Measurements from ENCODE around the gene ZCCHC10.
"Not testable (repeated sequence)": the region's sequence is repeated elsewhere in the genome, so short reads cannot be mapped to it uniquely, and the experiment has no call there.

Gene ZCCHC10

GRCh38 chr5:133025804-133026663, at the start of gene ZCCHC10:
Gene ZCCHC10 (minus strand): TSS chr5:133026549. CDS start chr5:133026537, 12 bp downstream.
- DNase-seq = peak; percentile 95

- DNase-seq = no peak
Measured at GRCh38 chr5:133075572-133076536, 49.5 kb upstream of the ZCCHC10 start.

DNA sequence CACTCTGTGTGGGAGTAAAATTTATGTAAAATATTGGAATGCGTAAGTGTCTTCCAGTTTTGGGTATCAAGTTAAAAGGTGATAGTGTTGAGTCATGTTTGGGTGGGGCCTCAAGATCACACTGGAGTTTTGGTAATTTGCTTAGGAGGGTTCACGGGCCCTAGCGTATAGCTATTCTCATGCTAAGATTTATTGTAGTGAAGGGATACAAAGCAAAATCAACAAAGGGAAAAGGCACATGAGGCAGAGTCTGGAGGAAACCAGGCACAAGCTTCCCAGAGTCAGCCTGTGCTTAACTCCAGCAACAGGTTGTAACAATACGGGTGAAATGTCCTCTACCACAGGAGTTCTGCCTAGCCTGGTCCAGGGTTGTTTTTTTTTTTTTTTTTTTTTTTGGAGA, 45.7 kb upstream of the ZCCHC10 start:
- DNase-seq = no peak

- DNase-seq = no peak
Measured at GRCh38 chr5:133066045-133066444, 39.7 kb upstream of the ZCCHC10 start.

DNA sequence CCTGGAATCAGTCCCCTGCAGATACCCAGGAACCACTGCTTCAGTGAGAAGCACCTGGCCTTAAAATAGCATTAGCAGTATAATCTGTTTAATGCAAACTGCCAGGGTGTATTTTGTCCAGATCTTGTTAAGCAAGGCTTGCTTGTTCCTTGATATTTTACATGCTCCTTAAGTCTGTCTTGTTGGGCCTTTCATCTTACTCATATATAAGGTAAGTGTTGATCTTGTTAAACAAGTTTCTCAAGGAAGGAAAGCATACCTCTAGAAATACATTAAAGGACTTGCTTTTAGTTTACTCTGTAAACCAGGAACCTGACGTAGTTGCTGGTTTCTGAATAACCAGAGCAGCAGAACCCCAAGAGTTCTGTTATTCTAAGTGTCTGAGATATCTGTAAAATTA, 39.1 kb upstream of the ZCCHC10 start:
- no peak for DNase-seq

DNA sequence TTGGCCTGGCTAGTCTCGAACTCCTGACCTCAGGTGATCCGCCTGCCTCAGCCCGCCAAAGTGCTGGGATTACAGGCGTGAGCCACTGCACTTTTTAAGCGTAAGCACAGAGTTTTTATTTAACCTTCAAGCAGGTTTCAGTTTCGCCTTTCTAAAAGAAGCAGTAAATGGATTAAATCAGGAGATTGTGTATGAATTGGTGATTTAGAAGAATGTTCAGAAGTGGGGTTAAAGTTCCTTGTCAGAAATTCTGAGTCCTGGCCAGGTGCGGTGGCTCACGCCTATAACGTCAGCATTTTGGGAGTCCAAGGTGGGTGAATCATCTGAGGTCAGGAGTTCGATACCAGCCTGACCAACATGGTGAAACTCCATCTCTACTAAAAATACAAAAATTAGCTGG, 37.6 kb upstream of the ZCCHC10 start:
- no peak for DNase-seq

- no peak for DNase-seq
Measured at GRCh38 chr5:133062276-133062675, 35.9 kb upstream of the ZCCHC10 start.

DNA sequence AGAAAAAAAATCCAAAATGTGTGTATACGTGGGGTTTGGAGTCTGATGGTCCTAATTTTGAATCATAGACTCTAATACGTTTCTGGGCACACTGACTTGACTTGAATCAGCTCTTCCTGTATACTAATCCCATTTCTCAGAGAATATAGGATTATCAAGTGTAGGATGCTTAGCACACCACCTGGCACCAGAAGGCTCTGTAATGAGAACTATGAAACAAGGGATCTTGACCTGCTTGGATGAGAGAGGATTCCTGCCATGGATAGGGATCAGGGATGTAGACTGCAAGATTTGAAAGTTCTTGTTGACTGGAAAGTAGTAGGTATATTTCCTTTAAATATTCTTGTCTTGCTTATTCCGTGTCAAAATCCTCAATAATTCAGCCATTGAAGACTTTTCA, 33.3 kb upstream of the ZCCHC10 start:
- no peak for DNase-seq

DNA sequence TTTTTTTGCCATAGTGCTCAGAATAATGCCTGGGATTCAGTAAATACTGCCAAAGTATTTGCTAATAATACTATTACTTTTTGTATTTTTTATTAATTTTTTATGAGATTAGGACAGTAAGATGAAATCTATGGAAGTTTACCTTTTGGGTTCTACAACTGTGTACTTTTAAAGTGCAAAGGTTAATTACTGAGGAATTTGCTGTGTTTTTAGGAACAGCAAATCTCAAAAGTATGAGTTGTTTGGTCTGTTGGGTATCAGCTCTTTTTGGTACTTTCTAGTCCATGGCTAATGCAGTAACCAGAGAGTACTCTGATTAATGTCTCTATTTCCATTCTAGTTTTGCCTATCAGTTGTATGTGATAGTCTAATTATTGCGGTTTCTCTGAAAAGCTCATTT, 30.5 kb upstream of the ZCCHC10 start:
- no peak for DNase-seq

DNA sequence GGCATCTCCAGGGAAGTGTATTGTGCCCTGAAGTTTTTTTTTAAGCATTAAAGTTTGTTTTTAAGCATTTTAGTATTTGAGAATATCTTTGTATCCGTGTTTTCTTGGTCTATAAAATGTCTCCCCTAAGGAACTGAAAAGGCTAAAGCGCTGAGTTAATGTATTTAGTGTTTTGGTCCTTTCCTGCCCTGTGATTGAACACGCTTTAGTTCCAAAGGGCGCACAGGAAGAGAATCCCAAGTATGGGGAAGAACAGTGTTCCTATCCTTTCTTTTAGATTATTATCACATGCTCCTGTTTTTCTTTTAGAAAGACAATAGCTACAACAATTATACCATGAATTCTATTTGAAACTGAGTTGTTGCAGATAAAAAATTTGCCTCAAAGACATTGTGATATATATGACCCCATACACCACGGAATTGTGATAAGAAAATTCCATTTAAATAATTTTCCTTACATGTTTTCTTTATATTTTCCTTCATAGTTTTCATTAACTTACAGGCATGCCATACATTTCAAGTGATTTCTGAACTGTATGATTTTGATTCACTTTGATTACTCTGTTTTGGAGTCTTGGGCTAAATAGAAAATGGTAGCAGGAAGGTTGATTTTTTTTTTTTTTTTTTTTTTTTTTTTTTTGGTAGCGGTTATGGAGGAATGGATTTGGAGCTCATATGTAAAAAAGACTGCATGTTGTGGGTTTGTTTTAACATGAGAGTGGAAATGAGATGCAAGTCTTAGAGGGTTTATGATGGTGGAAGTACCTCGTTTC, 28.5 kb upstream of the ZCCHC10 start:
- DNase-seq = no peak

DNA sequence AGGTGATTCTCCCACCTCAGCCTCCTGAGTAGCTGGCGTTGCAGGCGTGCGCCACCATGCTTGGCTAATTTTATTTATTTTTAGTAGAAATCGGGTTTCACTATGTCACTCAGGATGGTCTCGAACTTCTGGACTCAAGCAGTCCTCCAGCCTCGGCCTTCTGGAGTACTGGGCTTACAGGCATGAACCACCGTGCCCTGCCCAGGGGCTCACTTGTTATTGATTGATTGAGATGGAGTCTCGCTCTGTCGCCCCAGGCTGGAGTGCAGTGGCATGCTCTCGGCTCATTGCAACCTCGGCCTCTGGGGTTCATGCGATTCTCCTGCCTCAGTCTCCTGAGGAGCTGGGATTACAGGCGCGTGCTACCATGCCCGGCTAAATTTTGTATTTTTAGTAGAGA, 27.1 kb upstream of the ZCCHC10 start:
- DNase-seq = no peak

DNA sequence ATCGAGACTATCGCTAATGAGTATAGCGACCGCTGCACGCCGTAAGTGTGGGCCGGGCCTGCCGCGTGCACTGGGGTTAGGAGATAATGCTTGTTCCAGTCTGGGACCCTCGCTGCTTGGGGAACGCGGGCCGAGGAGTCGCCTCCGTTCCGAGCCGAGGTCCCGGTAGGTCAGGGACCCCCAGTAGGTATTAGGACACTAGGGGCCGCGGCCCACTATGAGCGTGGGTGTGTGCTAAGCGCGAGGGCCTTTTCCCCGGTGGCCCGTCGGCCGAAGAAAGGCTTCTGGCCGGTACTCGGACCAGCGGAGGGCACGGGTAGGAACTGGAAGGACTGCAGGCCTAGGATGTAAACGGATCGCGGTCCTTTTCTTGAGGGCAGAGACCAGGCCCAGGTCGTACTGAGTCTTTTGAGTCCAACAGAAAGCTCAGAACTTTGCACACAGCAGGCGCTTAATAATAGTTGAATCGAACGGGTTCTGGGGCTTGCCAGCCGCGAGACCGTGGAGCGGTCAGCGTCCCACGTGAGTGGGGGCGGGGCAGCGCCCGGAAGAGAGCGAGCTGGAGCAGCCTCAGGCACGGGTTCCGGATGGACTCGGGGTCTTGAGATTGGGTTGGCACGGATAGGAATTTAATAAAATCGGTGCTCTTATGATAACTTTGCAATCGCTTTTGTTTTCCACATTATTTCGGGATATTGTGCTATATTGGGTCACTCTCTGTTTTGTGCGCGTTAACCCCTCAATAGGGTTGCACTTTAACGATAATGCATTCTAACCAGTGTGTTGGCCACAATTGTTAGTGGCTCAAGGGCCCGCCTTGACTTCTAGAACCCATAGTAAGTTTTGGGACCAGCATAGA, 26.2 kb upstream of the ZCCHC10 start:
- peak; percentile 11 for DNase-seq

- DNase-seq = peak; percentile 99
Measured at GRCh38 chr5:133051542-133052316, 25.4 kb upstream of the ZCCHC10 start, which contains the start of gene HSPA4. Gene HSPA4 (plus strand): TSS chr5:133052013. CDS start chr5:133052251, 238 bp downstream.

DNA sequence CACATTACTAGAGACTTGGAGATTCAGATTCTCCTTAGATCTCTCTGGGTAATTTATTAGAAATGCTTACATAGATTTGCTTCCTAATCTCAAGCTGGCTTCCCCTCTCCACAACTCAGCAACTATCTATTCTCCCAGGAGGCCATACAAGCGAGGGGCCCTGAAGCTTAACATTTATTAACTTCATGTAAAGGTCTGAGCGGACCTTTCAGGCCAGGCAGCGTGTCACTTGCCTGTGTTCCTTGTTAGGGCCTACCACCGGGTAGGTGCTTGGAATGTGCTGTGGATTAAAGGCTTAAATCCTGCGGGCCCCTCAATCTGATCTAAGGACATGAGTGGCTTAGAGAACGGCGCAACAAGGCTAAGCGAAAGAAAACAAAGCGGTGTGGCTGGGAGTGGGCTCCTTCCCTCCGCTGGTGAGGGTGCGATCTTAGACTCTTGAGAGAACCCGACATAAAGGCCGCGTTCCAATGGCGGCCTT, 24.8 kb upstream of the ZCCHC10 start:
- DNase-seq = no peak

- no peak for DNase-seq
Measured at GRCh38 chr5:133050521-133050920, 24.2 kb upstream of the ZCCHC10 start.

GRCh38 chr5:133049726-133050048, 23.3 kb upstream of the ZCCHC10 start:
- no peak for DNase-seq

DNA sequence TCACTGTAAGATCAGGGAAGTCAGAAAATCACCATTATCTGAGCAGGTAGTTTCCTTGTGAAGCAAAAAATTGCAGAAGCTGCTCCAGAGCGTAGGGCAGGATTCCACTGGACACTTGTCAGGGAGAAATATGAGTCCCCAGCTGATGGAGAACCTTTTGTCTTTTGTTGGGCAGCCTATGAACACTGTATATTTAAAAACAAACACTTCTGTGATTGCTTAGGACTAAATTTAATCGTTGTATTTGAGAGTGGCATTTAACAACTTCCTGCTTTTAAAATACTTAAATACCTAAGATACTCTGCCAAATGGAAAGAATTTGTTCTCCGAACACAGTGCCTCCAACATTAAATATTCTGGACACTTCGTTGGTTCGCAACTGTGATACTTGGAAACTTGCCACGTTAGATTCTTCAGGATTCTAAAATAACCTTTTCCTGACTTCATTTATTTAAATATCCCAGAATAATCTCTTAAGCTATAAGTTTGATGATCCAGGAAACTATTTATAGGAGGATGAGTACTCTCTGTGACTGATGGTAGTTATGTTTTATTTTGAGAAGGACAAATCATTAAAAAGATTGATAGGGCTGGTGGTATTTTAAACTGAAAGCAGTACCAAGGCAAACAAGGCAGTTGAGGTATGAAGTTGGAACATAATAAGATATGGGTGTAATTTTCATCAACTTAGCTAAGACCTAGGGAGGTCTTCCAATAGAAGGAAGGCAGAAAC, 22.8 kb upstream of the ZCCHC10 start:
- no peak for DNase-seq

GRCh38 chr5:133047404-133047803, 21.1 kb upstream of the ZCCHC10 start:
- no peak for DNase-seq

- DNase-seq = not testable (repeated sequence)
Measured at GRCh38 chr5:133046560-133046959, 20.2 kb upstream of the ZCCHC10 start.

- no peak for DNase-seq
Measured at GRCh38 chr5:133041910-133042309, 15.6 kb upstream of the ZCCHC10 start.
